B cell (primary cell): Measurements from ENCODE around the gene DOC2B. TPM values are rescaled to one million over a fixed set of nuclear protein-coding genes. Genes with fewer than 3 reads are reported as not detected.

Experiments used
- ATAC-seq: fragments of 200-7000 bp; cut with Tn5 transposase; one replicate; pipeline ENCODE4 v1.10.0; 2021; ENCODE audit warnings: low read depth, mild to moderate bottlenecking, moderate number of reproducible peaks, moderate library complexity
- CTCF ChIA-PET: fragments of 350-600 bp; sonication (Branson Sonifier 250); formaldehyde crosslinking; loops from one replicate; lab custom pipeline; 2021; ENCODE audit warnings: antibody characterized with exemption, inconsistent platforms; lab: Charles Lee
- POLR2A ChIA-PET: fragments of 350-600 bp; sonication (Branson Sonifier 250); formaldehyde crosslinking; loops from one replicate; lab custom pipeline; 2021; ENCODE audit warnings: antibody characterized with exemption; lab: Charles Lee
- DNase-seq: peaks from one replicate; pipeline ENCODE4 v3.0.0; 2013
- H2AFZ ChIP-seq: 2 replicates; pipeline ENCODE4 v1.6.1; 2012; ENCODE audit warnings: mild to moderate bottlenecking, low read depth, low read length; ENCODE audit not compliant: insufficient read depth, poor library complexity, severe bottlenecking
- H3K27ac ChIP-seq, 2 donors: 1 replicate in 1 of 2; 2 replicates in 1 of 2; pipeline ENCODE4 v1.5.1; 2012 to 2013; ENCODE audit warnings: low read length in 2 of 2, mild to moderate bottlenecking in 2 of 2, moderate library complexity in 1 of 2
- H3K27me3 ChIP-seq, 4 experiments: fragments of 200-600 bp in 1 of 4; sonication (generic) in 1 of 4; replicated peaks in 1 of 4; 1 replicate in 2 of 4; 2 replicates in 2 of 4; pipeline versions ENCODE4 v1.6.1 to v1.7.0; 2013 to 2016; ENCODE audit warnings: low read length in 3 of 4, mild to moderate bottlenecking in 2 of 4, mixed read lengths in 1 of 4, moderate library complexity in 1 of 4; ENCODE audit not compliant: insufficient read depth in 4 of 4, control insufficient read depth in 3 of 4; ENCODE audit errors: control extremely low read depth in 1 of 4
- H3K36me3 ChIP-seq, 2 experiments: replicated peaks in 1 of 2; 1 replicate in 1 of 2; 2 replicates in 1 of 2; pipeline versions ENCODE4 v1.6.1 to v1.7.1; 2013; ENCODE audit warnings: low read length in 1 of 2; ENCODE audit not compliant: insufficient read depth in 2 of 2, control insufficient read depth in 1 of 2; ENCODE audit errors: control extremely low read depth in 1 of 2, extremely low read depth in 1 of 2
- H3K4me1 ChIP-seq, 2 donors: fragments of 200-600 bp in 1 of 2; sonication (generic) in 1 of 2; 1 replicate in 1 of 2; 2 replicates in 1 of 2; pipeline versions ENCODE4 v1.5.1 to v1.6.1; 2013 to 2017; ENCODE audit warnings: low read length in 2 of 2; ENCODE audit not compliant: control insufficient read depth in 2 of 2, insufficient read depth in 2 of 2
- H3K4me2 ChIP-seq: replicated peaks from 2 replicates; pipeline ENCODE3; 2012; ENCODE audit warnings: mild to moderate bottlenecking, low read depth, low read length; ENCODE audit not compliant: poor library complexity, severe bottlenecking
- H3K4me3 ChIP-seq, 5 experiments: fragments of 200-600 bp in 1 of 5; sonication (generic) in 1 of 5; 1 replicate in 3 of 5; 2 replicates in 2 of 5; pipeline versions ENCODE4 v1.5.1 to v1.7.0; 2011 to 2016; ENCODE audit warnings: low read length in 4 of 5, mild to moderate bottlenecking in 4 of 5, low read depth in 2 of 5, control low read depth in 1 of 5, moderate library complexity in 1 of 5; ENCODE audit not compliant: insufficient read depth in 1 of 5; ENCODE audit errors: control extremely low read depth in 1 of 5, extremely low read depth in 1 of 5
- H3K79me2 ChIP-seq: fragments of 200-600 bp; sonication (generic); one replicate; pipeline ENCODE4 v1.6.0; 2016; ENCODE audit warnings: low read length; ENCODE audit not compliant: control insufficient read depth, insufficient read depth
- H3K9ac ChIP-seq: fragments of 200-600 bp; sonication (generic); 2 replicates; pipeline ENCODE4 v1.6.1; 2017; ENCODE audit warnings: mild to moderate bottlenecking, low read length, moderate library complexity
- H3K9me3 ChIP-seq, 3 donors: one replicate each; pipeline versions ENCODE4 v1.6.1 to v1.7.1; 2013; ENCODE audit warnings: low read length in 2 of 3; ENCODE audit not compliant: control insufficient read depth in 2 of 3, insufficient read depth in 1 of 3; ENCODE audit errors: control extremely low read depth in 1 of 3
- H4K20me1 ChIP-seq: 2 replicates; pipeline ENCODE4 v1.6.0; 2012; ENCODE audit warnings: mild to moderate bottlenecking, low read length; ENCODE audit not compliant: insufficient read depth, control insufficient read depth, poor library complexity, severe bottlenecking
- H3K27ac Mint-ChIP-seq: one replicate; pipeline ENCODE4 v1.8.0; 2021; ENCODE audit warnings: mixed read lengths
- H3K27me3 Mint-ChIP-seq: one replicate; pipeline ENCODE4 v1.8.0; 2021; ENCODE audit warnings: mixed read lengths
- H3K4me1 Mint-ChIP-seq: one replicate; pipeline ENCODE4 v1.8.0; 2021; ENCODE audit warnings: mixed read lengths
- H3K4me3 Mint-ChIP-seq: one replicate; pipeline ENCODE4 v1.8.0; 2021; ENCODE audit warnings: mixed read lengths
- H3K9me3 Mint-ChIP-seq: one replicate; pipeline ENCODE4 v1.8.0; 2022; ENCODE audit warnings: mixed read lengths; ENCODE audit not compliant: insufficient read depth
- EZH2 ChIP-seq: IDR thresholded peaks from 2 replicates; pipeline ENCODE4 v1.6.1; 2012; ENCODE audit warnings: borderline replicate concordance, low read depth, mild to moderate bottlenecking, moderate library complexity, low read length; ENCODE audit not compliant: insufficient read depth, poor library complexity, severe bottlenecking
- WGBS: methylation state at CpG from one replicate; pipeline ENCODE4 v1.1.5; 2013; ENCODE audit warnings: missing lambda C conversion rate; ENCODE audit not compliant: insufficient coverage; 5-methylcytosine and 5-hydroxymethylcytosine counted together
- intact Hi-C: fragments of 100-400 bp; cut with micrococcal nuclease; formaldehyde crosslinking; loops from one replicate; pipeline ENCODE4 v1.10.0; 2022
- polyA plus RNA-seq: library from polyadenylated mRNA; depleted of rRNA; stranded (reverse); fragments of >200 nt; gene quantifications from 2 replicates; pipeline ENCODE4 v1.2.3, GENCODE V29; 2012
- total RNA-seq, 2 donors: library from RNA; stranded (reverse); fragments of 120-200 nt in 1 of 2; gene quantifications; 1 replicate in 1 of 2; 2 replicates in 1 of 2; pipeline versions ENCODE4 v1.2.3 to v1.2.4, GENCODE V29; 2013 to 2022
- TF ChIP-seq, protein P1 (sequence below): fragments of 200-600 bp; IDR thresholded peaks from one replicate; pipeline ENCODE4 v1.8.0; 2022; ENCODE audit warnings: antibody characterized with exemption, mild to moderate bottlenecking

Gene DOC2B
- total and polyA plus RNA-seq, 2 donors (not counting 1 experiment from before 2014, with no cell fraction given): not detected

GRCh38 chr17:161481-161880, 20.0 kb downstream of the DOC2B start:
- H3K4me2 ChIP-seq: no peak overlapping the region

DNA sequence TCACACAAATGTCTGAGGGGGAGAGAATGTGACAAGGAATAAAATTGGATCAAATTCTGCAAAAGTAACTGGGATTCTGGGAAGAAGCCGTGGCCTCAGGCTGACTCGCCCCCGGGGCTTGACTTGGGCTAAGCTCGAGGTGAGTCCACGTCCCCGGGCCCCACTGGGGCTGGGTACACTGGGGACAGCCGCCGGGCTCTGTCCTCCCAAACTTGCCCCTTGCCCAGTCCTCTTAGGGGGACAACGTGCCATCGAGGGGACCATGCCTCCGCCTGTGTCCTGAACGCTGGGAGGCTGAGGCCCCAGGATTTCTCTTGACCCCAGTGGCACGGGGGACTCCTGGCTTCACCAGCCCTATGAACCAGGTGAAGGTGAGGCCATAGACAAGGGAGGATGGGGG, 21.1 kb downstream of the DOC2B start:
- H3K27me3 Mint-ChIP-seq: peaks cover 10% of the 10 kb centered on the region
- no peaks in the 10 kb centered on the region for H3K9me3 Mint-ChIP-seq
- no peak overlapping the region for H3K27ac Mint-ChIP-seq
- ATAC-seq (no peak), DNase-seq (no peak)
- H3K4me3 Mint-ChIP-seq: no peak overlapping the region
- Histone ChIP-seq H3K4me1 (no peaks in the 10 kb centered on the region), H3K9ac (no peak overlapping the region), H2AFZ (no peak overlapping the region), H3K4me2 (no peak overlapping the region), H3K36me3 (no peaks in the 10 kb centered on the region), H4K20me1 (no peaks in the 10 kb centered on the region), H3K27ac (no peak overlapping the region), H3K79me2 (no peaks in the 10 kb centered on the region), H3K9me3 (no peaks in the 10 kb centered on the region), H3K27me3 (peaks cover 0 to 3% (median 0%) of the 10 kb centered on the region in 4 experiments), H3K4me3 (no peak overlapping the region)
- intact Hi-C loops: no loop called here
- WGBS: 94% methylated on average over 13 of the region's 13 CpGs
- ChIA-PET CTCF (no interaction called here), POLR2A (no interaction called here)
- no peak for TF ChIP-seq EZH2
- TF ChIP-seq, protein P1, sequence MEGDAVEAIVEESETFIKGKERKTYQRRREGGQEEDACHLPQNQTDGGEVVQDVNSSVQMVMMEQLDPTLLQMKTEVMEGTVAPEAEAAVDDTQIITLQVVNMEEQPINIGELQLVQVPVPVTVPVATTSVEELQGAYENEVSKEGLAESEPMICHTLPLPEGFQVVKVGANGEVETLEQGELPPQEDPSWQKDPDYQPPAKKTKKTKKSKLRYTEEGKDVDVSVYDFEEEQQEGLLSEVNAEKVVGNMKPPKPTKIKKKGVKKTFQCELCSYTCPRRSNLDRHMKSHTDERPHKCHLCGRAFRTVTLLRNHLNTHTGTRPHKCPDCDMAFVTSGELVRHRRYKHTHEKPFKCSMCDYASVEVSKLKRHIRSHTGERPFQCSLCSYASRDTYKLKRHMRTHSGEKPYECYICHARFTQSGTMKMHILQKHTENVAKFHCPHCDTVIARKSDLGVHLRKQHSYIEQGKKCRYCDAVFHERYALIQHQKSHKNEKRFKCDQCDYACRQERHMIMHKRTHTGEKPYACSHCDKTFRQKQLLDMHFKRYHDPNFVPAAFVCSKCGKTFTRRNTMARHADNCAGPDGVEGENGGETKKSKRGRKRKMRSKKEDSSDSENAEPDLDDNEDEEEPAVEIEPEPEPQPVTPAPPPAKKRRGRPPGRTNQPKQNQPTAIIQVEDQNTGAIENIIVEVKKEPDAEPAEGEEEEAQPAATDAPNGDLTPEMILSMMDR: no peak
- H3K4me1 Mint-ChIP-seq: no peaks in the 10 kb centered on the region

More at GRCh38 chr17:161481-161880, 20.0 kb downstream of the DOC2B start:
- Mint-ChIP-seq H3K27me3 (peaks cover 10% of the 10 kb centered on the region), H3K4me1 (no peaks in the 10 kb centered on the region), H3K9me3 (no peaks in the 10 kb centered on the region), H3K4me3 (no peak overlapping the region), H3K27ac (no peak overlapping the region)
- Histone ChIP-seq H3K36me3 (no peaks in the 10 kb centered on the region), H2AFZ (no peak overlapping the region), H3K4me3 (no peak overlapping the region), H3K9ac (no peak overlapping the region), H4K20me1 (no peaks in the 10 kb centered on the region), H3K27ac (no peak overlapping the region), H3K79me2 (no peaks in the 10 kb centered on the region), H3K27me3 (peaks cover 0 to 3% (median 0%) of the 10 kb centered on the region in 4 experiments), H3K4me1 (no peaks in the 10 kb centered on the region), H3K9me3 (no peaks in the 10 kb centered on the region)
- WGBS: 87% methylated on average over 10 of the region's 10 CpGs
- CTCF ChIA-PET: no interaction called here
- POLR2A ChIA-PET: no interaction called here
- intact Hi-C loops: no loop called here
- DNase-seq (no peak), ATAC-seq (no peak)
- no peak for TF ChIP-seq EZH2
- TF ChIP-seq, protein P1: no peak
